Fibroblast of skin of left biceps (primary cell): ENCODE results near the gene NEDD8.

Experiments used
- DNase-seq, 2 experiments: peaks; one replicate each; pipeline ENCODE4 v3.0.0-alpha.2; 2013; ENCODE audit warnings: low read depth in 2 of 2

The NEDD8 gene

DNA sequence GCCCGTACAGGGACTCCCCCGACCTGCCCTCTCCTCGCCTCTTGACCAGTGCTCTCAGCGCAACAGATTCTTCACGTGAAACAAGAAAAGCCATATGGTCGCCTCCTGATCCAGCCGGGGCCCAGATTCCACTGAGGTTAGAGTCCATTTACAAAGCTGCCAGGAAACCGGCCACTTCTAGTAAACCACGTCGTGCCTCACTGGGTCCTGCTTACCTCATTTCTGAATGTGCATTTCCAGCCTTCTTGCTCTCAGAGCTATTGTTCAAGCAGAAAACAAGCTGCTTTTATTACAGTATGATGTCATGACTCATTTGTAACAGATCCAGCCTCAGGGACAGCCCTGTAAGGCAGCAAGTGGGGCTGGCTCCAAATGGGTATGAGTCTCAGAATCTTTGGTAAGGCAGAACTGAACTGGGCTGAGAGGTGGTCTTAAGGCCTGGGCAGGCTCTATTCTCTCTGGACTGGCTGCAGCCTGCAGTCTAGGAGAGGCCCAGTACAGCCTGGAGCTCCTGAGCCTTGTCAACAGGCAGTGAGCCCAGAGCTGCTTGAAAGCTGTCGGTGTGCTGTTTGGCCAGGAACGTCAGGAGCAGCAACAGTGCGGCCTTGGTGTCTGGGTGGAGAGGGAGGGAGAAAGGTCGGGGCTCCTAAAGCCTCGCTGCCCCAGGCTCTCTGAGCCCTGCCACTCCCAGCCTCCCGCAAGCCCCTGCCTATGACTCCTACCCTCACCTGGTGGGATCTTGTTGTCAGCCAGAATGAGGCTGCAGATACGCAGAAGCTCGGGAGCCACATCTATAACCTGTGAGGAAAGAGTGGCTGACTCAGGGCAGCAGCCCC is 52.0 kb downstream of the NEDD8 start:
- no peak for DNase-seq

DNA sequence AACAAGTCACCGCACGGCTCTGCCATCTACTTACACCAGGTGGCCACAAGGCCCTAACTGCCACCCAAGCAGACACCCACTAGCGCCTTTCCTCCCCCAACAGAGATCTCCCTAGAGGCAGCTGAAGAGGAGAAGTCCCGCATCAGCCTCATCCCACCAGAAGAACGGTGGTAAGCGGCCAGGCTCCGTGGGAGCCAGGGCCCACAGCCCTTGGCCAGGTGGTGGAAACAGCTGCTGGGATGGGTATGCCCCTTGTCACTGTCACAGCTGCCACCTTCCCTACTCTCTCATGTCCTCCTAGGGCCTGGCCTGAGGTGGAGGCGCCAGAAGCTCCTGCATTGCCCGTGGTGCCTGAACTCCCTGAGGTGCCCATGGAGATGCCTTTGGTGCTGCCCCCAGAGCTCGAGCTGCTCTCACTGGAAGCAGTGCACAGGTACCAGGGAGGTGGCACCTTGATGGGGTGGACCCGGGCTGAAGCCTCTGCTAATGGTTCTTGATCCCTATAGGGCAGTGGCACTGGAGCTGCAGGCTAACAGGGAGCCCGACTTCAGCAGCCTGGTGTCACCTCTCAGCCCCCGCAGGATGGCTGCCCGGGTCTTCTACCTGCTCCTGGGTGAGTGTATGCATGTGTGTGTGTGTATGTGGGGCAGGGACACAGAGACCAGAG is 52.7 kb downstream of the NEDD8 start:
- DNase-seq = no peak

DNA sequence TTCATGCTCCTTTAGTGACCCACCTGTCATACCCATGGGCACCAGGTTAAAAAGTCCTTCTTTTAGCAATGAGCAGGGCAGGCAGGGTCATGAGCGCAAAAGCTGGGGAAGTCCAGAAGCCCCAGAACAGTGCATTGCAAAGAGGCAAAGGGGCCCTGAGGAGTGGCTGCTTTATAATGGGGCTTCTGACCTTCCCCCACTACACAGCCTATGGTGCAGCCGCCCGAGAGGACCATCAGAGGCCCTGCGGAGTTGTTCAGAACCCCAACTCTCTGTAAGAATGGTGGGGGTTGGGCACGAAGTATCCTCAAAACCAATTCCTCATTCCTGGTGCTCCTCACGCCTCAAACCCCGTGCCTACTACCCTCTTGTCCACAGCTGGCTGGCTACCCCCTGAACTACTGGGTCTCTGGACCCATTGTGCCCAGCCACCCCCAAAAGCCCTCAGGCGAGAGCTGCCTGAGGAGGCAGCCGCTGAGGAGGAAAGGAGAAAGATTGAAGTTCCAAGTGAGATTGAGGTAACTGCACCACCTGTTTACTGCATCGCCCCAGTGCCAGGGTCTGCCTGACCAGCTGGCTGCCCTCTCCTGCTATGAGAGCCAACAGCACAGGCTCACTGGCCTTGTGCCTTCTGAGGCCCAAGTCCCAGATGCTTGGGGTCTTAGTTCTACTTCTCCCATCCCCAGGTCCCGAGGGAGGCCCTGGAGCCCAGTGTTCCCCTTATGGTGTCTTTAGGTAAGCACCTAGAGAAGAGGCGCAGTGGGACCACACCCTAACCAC is 53.6 kb downstream of the NEDD8 start:
- DNase-seq = no peak

DNA sequence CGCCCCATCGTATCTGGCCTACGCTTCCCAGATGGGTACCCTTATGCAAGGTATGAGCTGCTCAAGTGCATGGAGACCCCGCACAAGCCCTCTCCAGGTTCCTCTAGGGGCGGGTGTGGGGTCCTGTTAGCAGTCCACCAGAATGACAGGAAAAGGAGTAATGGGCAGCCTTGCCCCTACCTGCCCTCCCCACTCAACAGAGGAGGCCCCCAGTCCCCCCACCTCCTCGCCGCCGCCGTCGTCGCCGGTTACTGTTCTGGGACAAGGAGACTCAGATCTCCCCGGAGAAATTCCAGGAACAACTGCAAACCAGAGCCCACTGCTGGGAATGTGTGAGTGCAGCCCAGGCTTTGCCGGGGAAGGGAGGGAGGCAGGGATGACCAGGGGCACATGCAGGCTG is 54.3 kb downstream of the NEDD8 start:
- no peak for DNase-seq

DNA sequence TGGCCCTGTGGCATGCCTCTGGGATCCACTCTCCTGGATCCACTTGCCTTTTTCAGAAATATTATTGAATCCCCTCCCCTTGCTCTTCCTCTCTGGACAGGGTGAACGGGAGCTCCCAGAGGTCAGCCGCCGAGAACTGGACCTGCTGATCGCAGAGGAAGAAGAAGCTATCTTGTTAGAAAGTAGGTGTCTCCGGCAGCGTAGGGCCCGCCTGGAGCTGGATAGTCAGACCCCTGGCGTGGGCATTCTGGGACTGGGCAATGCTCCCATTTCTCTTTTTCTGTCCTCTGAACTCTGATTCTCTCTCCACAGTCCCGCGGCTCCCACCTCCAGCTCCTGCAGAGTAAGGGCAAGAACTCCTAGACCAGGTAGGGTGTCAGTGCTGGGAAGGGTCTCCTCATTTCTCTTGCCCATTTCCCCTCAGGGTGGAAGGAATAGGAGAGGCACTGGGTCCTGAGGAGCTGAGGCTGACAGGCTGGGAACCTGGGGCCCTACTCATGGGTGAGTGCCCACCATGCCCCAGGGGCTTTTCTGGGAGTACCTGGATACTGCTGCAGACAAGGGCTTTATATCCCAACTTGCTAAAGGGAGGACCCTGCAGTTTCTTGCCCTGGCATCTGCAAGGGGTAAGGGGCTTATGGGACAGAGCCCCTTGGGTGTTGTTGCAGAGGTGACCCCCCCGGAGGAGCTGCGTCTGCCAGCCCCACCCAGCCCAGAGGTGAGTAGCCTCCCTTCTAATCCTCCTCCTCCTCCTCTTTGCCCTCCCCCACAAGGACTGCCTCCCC is 54.9 kb downstream of the NEDD8 start:
- DNase-seq = no peak

DNA sequence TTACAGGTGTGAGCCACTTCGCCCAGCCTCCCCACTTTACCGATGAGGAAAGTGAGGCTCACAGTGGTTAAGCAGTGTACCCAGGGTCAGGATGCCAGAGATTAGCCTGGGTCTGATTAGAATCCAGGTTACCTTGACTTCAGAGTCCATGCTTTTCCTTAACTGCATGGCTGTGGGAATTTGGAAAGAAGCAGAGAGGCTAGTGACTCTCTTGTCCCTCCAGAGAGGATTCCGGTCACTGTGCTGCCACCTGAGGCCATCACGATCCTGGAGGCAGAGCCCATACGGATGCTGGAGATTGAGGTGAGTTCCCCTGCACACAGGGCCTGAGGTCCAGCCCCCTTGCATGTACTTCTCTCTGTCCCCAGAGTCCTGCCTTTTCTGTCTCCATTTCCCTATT is 55.6 kb downstream of the NEDD8 start:
- no peak for DNase-seq

DNA sequence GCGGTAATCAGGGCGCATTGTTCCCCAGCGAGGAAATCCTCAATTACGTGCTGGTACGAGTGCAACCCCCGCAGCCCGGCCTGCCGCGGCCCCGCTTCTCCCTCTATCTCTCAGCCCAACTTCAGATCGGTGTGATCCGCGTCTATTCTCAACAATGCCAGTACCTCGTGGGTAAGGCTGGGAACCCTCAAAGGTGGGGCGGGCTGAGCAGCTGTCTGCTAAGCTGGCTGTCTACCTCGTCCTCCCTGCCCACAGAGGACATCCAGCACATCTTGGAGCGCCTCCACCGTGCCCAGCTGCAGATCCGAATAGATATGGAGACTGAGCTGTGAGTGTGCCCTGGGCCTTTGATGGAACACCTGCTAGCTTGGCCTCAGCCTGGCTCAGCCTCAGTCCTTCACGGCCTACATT is 59.3 kb downstream of the NEDD8 start:
- no peak for DNase-seq

DNA sequence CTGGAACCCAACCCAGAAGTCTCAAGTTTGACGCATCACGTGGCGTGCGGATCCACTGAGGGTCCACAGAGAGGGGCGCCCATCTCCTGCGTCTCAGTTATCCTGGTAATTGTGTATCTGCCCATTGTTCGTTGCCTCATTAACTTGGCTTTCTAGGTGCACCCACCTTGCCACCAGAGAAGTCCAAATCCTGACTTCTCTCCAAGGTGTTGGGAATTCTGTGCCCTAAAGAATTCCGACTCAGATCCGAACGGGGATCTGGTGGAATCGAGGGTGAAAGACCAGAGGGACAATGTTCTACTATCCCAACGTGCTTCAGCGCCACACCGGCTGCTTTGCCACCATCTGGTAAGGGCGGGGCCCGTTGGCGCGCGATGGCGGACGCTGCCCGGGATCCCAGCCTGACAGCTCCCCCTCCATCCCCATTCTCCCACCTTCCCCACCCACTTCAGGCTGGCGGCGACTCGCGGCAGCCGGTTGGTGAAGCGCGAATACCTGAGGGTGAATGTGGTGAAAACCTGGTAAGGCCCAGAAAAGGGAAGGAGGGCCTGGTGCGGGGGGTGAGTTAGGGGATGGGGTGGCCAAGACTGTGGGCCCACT is 59.8 kb downstream of the NEDD8 start:
- no peak for DNase-seq

DNA sequence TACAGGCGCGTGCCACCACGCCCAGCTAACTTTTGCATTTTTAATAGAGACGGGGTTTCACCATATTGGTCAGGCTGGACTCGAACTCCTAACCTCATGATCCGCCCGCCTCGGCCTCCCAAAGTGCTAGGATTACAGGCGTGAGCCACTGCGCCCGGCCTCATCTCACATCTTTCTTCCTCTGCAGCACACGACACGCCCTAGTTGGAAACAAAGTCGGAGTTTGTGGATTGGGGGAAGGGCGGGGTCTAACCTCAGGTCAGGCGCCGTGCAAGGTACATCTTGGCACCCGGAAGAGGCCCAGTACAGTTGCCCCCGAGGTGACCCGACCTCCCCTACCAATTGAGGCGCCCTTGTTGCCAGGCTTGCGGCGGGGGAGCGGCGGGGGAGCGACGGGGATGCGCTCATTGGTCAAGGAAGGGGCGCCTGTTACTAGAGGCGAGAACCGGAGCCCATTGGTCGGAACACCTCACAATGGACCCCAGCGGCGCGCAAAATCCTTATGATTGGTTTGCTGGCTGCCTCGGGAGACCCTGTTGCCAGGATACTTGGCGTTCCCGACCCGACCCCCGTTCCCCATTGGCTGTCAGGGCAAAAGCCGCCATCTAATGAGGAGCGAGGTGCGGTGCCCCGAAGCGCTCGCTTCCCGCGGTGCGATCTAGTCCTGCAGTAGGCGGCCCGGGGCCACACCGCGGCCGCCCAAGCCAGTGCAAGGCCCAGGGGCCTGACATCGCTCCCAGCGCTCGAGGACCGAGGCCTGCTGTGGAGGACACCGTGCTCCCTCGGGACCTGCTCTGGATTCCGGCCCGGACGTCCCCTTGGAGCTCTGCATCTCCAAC is 60.5 kb downstream of the NEDD8 start, which contains the start of gene REC8:
REC8 (plus strand) TSS at position 659 of the 839 bp plus-strand sequence. CDS start 473 bp downstream, outside the sequence.
- DNase-seq = peak; percentile 47 to 53

DNA sequence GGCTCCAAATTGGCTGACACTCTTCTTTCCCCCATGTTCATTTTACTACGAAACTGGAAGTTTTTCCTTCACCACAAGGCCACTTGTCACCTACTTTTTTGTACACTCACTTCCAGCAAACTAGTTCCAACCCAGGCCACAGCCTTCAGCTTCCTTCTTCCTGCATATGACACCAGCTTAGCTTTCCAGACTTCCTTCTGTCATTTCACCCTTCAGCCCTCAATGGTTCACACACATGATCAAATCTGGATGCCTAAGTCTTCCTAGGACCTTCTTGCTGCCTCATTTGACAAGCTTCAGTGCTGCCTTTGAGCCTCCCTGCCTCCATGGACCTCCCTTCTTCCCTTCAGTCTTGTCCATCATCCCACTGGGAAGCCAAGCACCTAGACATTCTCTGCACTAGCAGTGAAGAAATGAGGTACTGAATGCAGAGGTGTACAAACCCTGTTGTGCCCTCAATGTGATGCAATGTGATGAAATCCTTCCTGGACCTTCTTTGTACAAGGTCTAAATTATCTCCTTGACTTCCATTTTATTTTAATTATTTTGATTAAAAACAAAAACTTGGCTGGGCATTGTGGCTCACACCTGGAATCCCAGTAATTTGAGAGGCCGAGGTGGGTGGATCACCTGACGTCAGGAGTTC is 64.6 kb downstream of the NEDD8 start:
- no peak for DNase-seq
